Measurements from ENCODE around the gene HOXB6. TPM values are rescaled to one million over a fixed set of nuclear protein-coding genes. Genes with fewer than 3 reads are reported as not detected.
A peak's percentile ranks its signal among the peaks of the same experiment; 100 is the strongest.

Gene HOXB6
- 1 to 10 TPM in 1 of 2 donors, under 1 TPM in 1; 0.63 to 2.2 TPM for total RNA-seq
- long read RNA-seq: 0 reads

- no peak for DNase-seq
- no peak for ATAC-seq
- intact Hi-C loops (cut with DNase I): no loop called here
Measured at GRCh38 chr17:48604770-48605329, at the start of gene HOXB6. Gene HOXB6 (minus strand): TSS chr17:48604986. CDS start chr17:48598150, 6,836 bp downstream.

DNA sequence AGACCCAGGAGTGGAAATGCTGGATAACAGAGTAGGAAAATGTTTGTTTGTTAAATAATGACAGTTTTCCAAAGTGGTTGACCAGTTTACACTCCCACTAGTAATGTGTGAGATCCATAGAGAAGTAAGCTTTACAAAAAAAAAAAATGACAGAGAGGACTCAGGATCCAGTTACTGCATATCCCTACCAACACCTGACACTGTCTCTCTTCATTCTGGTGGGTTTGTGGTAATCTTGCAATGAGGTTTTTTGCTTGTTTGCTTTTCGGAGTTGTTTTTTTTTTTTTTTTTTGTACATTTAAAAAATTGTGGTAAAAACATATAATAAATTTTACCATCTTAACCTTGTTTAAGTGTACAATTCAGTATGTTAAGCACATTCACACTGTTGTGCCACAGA is 45.0 kb upstream of the HOXB6 start:
- intact Hi-C loops (cut with DNase I): no loop called here
- DNase-seq: no peak
- ATAC-seq: no peak

DNA sequence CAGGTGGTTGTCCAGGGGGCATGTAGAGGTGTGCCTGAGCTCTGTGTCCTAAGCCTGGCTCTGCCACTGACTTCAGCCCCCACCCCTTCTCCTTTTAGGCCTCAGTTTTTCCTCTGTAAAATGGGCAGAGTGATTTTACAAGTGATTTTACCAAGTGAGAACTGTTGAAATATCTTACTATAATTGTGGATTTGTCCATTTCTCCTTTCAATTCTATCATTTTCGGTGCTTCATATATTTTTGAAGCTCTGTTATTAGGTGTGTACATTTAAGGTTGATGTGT is 43.1 kb upstream of the HOXB6 start:
- DNase-seq (no peak), ATAC-seq (no peak)
- intact Hi-C loops (cut with DNase I): no loop called here

DNA sequence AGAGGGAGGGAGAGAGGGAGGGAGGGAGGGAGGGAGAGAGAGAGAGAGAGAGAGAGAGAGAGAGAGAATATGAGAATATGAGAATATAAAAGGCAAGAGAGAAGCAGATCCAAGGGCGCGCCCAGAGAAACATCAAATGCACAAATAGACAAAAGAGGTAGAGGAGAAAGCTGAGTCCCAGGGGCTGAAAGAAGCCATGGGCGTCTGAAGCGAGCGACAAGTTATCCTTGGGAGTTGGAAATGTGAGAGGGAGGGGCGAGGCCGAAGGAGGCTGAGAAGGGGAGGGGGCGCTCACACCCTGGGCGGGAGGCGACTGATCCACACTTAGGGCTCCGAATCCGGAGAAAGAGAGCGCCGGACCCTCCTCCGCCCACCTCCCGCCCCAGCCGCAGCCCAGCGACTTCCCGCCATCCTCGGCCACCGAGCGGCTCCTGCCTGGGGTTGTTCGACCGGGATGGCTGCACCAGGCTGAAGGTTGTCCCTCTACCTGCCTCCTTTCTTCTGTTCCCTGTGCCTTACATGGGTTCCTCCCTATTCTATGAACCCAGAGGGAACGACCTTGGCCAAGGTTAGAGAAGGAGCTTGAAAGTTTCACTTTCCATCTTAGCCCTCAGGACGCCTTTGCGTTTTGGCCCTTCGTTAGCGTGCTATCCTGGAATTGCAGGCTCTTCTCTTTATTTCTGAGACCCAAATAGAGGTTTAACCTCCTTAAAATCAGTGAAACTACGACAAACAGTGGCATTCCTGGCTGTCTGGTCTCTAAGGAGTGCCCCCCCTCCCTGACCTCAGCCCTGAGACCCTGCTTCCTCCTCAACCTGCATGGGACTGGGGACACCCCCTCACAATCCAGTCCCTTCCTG is 42.5 kb upstream of the HOXB6 start:
- DNase-seq (no peak), ATAC-seq (peak in 1 of 2 donors; percentile 19)
- intact Hi-C loops (cut with DNase I): no loop called here

- intact Hi-C loops (cut with DNase I): no loop called here
- no peak for DNase-seq
Measured at GRCh38 chr17:48646183-48647102, 41.7 kb upstream of the HOXB6 start.

DNA sequence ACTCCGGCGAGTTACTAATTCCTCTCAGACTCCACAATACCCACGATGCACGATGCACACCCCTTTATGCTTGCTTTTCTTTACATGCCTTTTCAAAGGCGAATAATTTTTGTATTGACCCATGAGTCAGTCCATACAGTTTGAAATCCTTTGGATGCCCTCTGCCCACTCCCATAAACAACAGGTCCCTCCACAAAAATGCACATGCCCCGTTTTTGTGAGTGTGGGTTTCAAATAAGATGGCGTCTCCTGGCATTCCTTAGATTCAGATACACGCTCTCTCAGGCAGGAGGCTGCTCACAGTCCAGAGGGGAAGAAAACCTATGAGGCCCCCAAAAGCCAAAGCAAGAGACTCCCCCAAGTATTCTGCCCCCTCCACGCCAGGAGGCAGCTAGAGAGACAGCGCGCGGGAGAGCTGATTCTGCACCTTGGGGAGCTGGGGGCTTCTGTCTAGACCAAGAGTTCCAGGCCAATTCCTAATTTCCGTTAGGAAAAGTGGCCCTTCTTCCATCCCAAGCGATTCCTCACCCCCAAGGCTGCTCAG is 40.9 kb upstream of the HOXB6 start:
- no peak for ATAC-seq
- no peak for DNase-seq
- intact Hi-C loops (cut with DNase I): no loop called here

More at GRCh38 chr17:48646183-48647102, 41.7 kb upstream of the HOXB6 start:
- peak in 1 of 2 donors; percentile 22 for ATAC-seq

DNA sequence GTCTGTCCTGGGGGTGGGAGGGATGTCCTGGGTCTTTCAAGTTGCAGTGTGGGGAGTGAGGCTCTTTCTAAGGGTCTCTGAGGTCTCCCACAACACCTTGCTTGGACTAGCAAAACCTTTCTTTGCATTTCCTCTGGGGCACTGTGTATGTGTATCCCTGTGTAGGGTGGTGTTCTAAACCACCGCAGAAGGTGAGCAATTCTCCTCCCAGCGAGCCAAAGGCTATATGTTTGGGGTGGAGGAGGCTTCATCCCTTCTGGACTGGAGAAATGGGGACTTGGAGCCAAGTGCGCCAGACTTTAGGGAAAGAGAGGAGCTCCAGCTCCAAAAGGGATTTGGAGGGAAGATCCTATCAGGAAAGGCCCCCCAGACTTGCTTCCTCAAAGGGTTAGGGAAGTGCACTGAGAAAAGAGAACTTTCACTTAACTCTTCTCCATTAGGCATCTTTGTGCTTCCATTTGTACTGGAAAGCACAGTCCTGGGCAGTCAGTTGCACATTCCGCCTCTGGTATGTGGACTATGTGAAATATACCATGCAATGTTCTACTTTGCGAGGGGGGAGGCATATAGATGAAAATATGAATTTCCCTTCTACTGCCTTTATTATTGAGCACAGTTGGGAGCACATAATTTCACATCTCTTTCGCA is 40.2 kb upstream of the HOXB6 start:
- intact Hi-C loops (cut with DNase I): no loop called here
- DNase-seq: no peak
- ATAC-seq: no peak

- intact Hi-C loops (cut with DNase I): no loop called here
- DNase-seq: no peak
- no peak for ATAC-seq
Measured at GRCh38 chr17:48644159-48644558, 39.4 kb upstream of the HOXB6 start.

DNA sequence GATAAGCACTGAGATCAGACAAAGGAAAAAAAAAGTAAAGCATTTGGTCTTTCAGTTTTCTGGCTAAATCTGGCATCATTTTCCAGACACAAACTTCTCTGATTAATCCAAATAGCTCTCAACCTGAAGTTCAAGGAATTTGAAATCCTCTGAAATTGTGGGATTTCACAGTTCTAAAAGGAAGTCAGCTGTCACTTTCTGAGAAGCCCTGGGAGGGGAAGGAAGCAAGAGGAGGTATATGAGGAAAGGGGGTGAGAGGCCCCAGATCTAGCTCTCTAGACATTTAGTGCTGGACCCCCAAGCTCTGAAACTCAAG is 38.9 kb upstream of the HOXB6 start:
- no peak for ATAC-seq
- no peak for DNase-seq
- intact Hi-C loops (cut with DNase I): no loop called here

- intact Hi-C loops (cut with DNase I): no loop called here
- DNase-seq (no peak), ATAC-seq (no peak)
Measured at GRCh38 chr17:48642843-48643696, 38.3 kb upstream of the HOXB6 start.

DNA sequence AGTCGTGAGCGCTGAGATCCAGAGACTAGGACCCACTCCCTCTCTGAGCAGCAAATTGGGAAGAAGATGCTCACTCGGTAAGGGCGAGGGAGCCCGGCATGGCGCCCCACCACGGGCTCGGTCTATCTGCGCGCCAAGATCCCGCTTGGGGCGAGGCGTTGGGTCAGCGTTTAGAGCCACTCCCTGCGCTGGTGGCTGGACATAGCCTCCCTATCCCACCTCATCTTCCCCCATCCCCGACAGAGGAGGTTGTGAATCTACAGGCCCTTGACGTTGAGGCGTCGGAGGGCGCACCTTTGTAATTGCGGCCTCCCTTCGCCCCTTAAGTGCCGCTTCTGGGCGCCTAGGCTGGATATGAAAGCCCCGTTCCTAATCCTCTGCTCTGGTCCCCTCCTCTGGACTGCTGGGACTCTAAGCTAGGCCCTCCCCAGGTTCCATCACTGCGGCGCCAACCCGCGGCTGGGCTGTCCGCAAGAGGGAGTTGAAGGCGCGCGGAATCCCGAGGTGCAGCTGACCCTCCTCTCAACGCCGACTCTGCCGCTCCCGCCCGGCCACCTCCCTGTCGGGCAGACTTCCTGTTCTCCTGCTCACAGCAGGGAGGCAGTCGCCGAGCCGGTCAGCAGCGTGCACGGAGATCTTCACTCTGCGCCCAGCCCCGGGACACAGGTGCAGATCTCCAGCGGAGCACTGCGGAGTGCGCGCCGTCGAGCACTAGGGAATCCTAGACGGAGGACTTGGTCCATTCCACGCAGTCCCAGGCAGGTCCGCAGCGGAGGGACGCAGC is 37.5 kb upstream of the HOXB6 start:
- ATAC-seq (no peak), DNase-seq (no peak)
- intact Hi-C loops (cut with DNase I): no loop called here

GRCh38 chr17:48641541-48642058 is 36.8 kb upstream of the HOXB6 start:
- ATAC-seq (no peak), DNase-seq (no peak)
- intact Hi-C loops (cut with DNase I): no loop called here

DNA sequence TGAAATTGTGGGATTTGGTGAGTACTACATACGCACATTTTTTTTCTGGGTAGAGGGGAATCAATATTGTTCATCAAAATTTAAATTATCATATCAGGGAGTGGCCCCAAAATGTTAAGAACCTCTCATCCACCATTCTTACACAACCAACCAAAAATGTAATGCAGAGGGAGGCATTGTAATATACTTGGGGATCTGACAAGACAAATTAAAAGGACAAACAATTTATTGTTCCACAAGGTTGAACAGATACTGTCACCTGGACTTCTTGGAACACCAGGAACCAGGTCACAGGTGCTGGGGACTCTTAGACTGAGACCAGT is 36.0 kb upstream of the HOXB6 start:
- ATAC-seq (no peak), DNase-seq (no peak)
- intact Hi-C loops (cut with DNase I): no loop called here

DNA sequence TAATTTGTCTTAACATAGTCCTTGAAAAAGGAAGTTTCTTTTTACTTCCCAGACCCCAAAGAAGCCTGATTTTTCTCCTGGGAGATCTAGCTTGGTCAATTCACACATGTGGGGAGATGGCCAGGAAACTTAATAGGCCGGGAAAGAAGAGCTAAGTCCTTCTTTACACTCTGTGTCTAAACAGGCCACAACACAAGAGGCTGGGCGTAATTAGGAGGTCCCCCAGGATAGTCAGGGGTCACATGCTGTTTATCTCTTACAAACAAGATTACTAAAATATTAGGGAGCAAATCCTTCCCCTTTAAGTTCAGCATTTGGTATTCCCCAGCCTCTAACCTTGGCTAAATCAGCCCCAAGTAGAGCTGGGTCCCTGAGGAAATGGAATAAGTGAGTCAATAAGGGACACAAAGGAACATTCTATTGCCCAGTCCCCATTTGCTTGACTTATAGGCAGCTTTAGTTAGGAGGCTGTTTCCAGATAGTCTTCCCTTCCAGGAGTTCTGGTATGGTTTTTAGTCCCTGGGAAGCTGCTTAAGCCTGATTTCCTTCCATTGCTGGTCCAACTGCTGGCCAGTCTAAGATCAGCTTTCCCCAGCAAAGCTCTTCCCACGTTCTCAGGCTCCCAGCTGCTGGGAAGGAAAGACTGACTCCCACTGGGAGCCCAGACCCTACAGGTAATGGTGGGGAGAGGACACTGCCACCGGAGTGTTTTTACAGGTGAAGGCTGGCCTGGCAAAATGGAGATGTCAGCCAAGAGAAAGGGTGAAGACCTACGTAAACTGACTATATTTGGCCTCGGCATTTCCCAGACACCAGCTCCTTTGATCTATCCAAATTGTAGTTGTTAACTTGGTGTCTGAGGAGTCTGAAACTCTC is 35.4 kb upstream of the HOXB6 start:
- intact Hi-C loops (cut with DNase I): no loop called here
- DNase-seq (no peak), ATAC-seq (no peak)

DNA sequence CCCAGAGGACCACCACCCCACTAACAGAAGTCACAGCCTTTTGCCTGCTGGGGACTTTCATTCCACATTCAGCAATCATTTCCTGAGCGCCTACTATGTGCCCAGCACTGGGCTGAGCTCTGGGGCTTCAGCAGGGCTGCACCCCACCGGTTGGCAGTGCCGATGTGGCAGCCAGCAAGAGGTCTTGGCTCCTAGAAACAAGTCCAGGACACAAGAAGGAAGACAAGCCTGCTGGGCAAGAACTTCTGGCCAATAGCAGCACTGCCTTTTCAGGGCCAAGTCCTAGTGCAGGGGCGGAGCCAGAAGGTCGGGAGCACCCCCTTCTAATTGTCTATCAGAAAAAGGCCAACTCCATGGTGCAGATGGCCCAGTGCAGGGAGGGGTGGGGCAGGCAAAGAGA is 34.4 kb upstream of the HOXB6 start:
- DNase-seq (no peak), ATAC-seq (no peak)
- intact Hi-C loops (cut with DNase I): no loop called here

DNA sequence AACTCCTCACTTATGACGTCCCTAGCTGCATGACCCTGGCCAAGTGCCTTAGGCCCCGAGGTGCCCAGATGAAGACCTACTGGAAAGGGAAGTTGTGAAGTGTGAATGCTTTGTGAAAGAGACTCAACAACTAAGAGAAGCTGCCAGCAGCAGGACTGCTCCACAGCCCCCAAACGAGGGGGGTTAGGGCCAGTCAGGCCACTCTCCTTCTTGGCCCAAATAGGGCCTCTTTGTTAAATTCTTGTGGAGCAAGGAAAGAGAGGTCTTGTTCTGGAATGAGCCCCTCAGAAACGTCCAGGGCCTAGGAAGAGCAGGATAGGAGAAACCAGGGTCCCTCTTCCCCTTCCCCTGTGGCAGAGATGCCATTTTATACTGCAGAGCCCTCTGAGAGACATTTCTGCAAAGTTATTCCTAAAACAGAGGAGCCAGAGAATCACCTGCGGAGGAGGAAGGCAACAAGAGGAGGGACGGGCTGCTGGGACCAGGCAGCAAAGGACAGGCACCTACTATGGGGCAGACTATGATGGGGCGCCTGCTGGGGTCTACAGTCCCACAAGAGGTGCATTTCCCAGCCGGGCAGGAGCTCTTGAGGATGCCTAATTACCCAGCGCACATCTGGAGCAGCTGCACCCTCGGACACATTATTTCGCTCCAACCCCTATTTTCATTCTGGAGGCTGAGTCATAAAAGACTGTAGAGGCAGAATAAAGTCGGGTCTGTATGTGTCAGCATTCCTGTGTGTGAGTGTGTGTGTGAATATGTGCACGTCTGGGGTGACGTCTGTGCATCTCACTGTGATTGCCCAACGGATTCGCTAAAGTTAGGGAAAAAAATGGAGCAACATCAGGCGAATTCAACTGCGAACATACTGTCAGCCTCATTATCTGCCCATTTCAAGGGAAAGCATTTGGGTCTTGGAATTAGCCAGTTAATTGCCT is 32.8 kb upstream of the HOXB6 start:
- intact Hi-C loops (cut with DNase I): no loop called here
- ATAC-seq (no peak), DNase-seq (no peak)

Measured in left cardiac atrium (tissue), 4 donors.